GM18517 (cell line): ENCODE data around the gene ERRFI1.

Experiments
- ATAC-seq: cut with Tn5 transposase; IDR thresholded peaks from one replicate; pipeline ENCODE4 v1.9.1; 2021; ENCODE audit warnings: mild to moderate bottlenecking, moderate library complexity; ENCODE audit not compliant: unreplicated experiment

ERRFI1 gene

DNA sequence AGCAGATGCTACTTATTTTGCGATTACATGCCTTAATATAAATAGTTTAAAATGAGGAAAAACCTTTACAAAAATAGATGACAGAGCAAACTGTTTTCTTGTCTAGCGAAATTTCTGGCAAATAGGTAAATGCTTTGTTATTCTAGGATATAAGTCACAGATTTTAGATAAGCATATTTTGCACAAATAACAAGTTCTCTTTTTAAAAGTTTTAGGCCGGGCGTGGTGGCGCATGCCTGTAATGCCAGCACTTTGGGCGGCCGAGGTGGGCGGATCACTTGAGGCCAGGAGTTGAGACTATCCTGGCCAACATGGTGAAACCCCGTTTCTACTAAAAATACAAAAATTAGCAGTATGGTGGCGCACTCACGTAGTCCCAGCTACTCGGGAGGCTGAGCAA is 20.3 kb upstream of the ERRFI1 start:
- no peak for ATAC-seq

DNA sequence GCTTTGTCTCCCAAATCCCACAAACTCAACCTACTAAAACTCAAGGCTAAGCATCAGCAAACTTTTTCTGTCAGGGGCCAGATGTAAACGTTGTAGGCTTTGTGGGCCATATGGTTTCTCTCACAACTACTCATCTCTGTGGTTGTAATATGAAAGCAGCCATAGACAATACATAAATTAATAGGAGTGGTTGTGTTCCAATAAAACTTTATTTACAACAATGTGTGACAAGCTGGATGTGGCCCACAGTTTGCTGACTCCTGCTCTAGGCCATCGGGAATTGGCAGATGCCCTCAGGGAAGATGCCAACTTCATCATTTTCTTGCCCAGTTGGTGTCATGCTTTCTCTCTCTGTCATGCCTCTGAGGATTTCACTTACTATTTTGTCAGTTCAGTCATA is 17.5 kb upstream of the ERRFI1 start:
- no peak for ATAC-seq

DNA sequence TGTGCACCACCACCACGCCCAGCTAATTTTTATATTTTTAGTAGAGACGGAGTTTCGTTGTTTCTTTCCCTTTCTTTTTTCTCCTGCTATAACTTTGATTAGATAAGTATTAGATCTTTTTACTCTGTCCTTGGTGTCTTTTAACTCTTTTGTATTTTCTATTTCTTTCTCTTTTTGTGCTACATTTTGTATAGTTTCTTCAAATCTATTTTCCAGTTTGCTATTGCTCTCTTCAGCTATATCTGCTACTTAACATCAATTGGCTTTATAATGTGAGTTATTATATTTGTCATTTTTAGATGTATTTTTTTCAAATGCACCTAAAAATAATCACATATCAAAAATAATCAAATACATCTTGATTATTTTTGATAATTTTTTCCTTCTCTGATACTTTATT is 16.0 kb upstream of the ERRFI1 start:
- ATAC-seq: no peak

DNA sequence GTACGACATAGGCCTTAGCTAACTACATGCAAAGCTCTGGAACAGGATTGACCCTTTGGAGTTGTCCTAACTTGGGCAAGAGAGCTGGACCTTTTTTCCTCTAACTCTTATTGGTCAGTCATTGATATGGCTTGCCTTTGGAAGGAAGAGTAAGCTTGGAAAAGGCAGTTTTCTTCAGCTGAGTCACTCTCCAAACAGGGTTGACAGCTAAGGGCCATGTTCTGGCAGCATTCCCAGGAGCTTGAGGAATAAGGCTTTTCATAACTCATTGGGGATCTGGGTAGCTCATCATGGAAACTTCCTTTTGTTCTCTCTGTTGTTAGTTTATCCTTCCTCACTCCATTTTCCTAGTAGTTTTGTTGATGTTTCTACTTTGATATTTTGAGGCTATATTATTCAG is 14.5 kb upstream of the ERRFI1 start:
- no peak for ATAC-seq

DNA sequence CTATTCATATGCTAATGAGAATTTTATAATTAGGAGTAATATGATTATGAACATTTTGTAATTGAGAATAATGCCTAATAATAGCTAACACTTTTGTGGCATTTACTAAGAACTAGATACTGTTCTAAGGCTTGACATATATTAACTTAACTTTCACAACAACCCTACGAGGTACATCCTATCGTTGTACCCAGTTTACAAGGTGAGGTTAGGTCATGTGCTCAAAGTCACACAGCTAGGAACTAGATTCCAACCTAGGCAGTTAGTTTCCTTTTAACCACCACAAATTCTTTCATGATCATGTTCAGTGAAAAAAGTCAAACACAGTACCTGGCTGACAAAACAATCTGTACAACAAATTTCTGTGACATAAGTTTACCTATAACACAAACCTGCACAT is 13.0 kb upstream of the ERRFI1 start:
- no peak for ATAC-seq

DNA sequence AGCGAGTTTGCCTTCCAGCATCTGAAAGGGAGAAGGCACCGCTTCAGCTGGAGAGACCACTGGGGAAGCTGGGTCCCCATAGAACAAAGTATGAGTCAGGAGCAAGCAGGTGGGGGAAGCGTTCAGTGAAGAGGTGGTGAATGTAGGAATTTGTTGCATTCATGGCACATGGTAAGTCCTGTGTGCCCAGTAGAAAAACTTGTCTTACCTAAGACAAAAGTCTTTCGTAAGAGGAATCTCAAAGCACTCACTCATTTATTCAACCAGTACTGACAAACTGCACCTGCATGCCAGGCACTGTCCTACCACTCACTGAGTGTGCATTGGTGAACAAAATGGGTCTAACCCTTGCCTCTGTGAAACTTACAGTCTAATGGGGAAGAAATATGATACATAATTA is 9.2 kb upstream of the ERRFI1 start:
- no peak for ATAC-seq

DNA sequence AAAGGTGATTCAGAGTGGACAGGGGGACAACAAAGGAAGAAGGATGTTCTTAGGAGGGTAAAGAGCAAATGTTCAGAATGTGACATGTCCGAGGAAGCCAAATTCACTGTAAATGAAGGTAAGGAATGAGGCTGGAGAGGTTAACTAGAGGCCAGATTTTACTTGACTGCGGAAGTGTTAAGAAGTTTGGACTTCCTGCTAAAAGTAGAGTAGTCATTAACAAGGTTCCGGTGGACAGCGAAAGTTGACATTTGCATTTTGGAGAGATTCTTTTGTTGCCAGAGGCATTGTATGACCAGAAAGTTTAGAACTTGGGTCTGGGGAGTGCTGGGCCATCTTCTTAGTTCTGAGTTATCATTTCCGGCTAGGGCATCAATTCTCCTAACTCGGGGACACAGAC is 7.2 kb upstream of the ERRFI1 start:
- ATAC-seq: no peak

DNA sequence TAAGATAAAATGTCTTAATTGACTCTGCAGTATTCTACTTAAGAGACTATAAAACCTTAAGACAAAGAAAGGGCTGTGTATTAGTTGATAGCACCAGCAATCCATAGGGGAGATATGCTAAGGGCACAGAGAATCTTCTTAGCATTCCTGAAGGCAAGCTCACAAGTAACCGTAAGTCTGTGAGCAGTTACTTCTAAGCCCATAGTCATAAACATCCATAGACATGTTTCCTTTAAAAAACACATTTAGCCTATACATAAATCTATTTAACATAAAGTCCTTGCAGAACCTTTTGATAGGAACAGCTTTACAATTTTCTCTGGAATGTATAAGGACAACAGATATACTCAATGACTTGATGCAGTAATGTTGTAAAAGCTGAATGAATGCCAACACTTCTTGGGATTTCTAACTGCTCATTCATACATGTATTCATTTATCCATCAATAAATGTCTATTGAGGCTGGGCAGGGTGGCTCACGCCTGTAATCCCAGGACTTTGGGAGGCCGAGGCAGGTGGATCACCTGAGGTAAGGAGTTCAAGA is 6.3 kb upstream of the ERRFI1 start:
- no peak for ATAC-seq

DNA sequence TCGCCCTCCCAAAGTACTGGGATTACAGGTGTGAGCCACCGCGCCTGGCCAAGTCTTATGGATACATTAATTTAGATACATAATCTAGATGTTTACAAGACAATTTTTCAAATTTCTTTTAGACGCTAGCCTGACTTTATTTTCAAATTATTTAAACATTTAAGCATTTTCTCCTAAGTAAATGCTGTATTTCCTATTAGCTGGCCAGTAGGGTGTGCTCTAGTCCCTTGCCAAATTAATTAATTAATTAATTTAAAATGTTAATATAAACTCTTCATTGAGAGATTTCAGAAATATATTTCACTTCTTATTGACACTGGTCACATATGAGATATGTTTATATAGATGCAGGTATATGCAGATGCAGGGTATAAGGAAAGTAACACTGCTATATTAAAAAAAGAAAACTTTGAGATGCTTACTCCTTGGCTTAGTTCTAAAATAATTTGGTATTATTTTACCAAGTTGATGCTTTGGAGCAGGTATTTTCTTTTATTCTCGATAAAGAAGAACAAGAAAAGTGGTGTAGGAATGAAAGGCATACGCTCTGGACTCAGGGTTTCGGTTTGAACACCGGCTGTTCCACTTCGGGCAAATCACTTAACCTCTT is 5.2 kb upstream of the ERRFI1 start:
- ATAC-seq: no peak

DNA sequence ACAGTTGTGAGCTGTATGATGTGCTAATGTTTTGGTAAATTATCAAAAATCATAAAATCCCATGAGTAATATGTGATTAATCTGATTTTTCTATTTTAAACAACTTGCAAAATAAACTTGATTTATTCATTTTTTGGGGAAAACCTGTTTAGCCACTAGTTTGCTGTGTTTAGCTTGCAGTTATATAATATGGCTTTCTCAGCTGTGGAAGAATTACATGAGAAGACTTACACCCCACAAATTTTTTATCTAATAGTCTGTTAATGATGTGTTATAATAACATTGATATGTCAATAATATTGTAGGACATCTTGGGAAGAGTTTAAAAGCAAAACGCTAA is 2.4 kb upstream of the ERRFI1 start:
- ATAC-seq: no peak

DNA sequence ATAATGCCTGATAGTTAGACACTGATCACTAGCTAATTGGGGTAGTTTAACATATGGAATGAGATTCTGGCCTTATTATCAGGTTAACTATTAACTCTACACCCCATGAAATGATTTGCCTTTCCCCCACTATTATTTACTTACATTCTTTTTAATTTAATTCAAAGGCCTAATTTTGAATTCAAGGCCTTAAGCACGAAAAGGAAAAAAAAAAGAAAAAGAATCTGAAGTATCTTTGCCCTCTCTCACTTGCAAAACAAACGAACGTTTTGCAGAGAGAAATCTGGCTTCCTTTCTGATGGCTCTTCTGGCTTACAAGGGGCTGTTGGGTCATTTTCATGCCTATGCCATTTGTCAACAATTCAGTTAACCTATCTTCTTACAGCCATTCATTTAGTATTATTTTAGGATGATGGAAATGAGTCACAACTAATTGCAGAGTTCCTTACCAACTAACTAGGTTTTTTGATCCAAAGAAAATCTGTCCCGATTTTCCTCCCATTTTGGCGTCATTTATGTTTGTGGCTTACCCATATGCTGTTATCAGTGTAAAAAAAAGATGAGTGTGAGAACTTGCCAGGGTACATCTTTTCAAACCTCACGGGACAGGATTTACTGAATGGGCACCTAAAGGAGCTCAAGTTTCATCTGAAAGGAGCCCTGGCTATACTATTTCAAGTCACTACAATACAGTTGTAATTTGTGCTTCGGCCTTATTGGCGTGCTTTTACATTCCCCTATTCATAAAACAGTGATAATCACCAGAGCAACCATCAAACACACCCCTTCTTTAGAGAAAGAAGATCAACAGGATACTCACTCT is 1.9 kb upstream of the ERRFI1 start:
- ATAC-seq: no peak

DNA sequence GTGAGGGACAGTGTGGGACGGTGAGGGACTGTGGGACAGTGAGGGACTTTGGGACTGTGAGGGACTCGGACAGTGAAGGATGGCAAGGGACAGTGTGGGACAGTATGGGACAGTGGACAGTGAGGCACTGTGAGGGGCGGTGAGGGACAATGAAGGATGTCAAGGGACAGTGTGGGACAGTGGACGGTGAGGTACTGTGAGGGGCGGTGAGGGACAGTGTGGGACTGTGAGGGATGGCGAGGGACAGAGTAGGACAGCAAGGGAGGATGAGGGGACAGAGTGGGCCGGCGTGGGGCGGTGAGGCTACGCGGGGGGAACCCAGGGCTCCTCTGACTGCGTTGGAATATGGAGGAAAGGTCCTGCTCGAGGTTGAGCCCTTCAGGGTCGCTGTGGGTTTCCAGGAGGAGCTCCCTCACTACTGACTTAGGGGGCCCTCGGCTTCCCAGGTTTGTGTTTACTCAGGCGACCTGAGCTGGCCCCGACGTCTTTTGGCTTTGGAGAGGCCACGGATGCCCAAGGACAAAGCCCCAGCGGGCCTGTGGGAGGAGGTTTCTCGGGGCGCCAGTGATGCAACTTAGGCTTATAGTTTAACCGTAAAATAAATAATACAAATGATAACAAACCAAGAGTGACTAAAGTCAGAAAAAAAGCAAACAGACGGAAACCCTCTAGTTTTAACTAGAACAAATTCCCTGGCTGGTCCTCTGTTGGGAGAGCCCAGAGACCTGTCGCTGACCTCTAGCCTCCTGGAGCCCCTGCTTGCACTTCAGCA is 1.1 kb upstream of the ERRFI1 start:
- no peak for ATAC-seq

DNA sequence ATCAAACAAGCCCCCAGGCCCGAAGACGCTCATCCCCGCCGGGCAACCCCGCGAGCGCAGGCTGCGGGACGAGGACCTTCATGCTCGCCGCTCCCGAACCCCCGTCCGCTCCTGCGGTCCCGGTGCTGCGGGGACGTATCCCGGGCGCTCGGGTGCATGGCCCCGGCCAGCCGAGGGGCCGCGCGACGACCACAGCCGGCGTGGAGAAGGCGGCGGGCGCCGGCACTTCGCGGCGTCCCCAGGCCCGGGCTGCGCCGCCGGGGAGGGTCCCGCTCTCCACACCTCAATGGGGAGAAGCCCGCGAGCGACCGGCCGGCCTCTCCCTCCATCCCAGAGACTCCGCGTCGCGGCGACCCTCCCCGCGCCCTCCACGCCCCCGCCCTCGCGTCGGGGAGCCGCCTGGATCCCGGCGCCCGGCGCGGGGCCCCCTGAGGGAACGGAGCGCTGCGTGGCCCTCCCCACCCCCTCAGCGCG is 401 bp downstream of the ERRFI1 start:
- peak; percentile 26 for ATAC-seq

DNA sequence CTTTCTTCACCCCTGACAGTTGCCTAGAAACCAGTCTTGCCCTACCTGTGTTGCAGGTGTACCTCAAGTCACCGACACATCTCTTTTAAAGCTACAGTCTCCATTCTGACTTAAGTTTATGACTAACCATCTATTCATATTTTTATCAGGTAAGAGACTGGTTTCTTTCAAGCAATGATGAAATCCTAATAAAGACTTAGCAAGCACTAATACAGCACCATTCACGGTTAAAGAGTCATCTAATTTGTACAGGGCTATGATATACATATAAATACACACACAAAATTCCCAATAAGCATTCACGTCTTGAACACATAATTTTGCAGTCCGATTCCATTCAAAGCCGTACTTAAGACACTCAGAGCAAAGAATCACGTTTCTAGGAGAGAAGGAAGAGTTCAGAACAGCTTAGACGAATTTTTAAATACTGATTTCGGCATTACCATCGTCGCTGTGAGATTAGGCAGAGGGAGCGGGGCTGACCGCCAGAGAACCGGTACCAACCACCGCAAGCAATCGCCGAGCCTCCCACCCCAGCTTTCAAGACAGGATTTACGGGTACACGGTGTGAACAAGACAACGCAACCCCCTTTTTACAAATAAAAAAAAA is 943 bp downstream of the ERRFI1 start:
- no peak for ATAC-seq

DNA sequence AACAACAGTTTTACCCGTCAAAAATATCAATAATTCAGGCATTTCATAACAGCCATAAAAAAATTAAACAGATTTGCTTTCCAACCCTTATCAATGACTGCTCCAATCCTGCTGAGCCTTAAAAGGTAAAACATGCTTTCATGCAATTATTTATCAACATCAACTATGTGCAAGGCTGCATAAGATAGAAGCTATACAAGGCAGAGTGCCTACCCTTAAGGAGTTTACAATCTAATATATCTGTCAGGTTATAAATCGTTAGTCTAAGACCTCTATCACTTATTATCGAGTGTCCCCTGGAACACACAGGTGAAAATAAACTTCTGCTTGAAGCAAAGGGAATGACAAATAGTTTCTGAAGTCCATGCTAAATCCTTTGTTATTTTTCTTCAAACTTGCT is 1.8 kb downstream of the ERRFI1 start:
- no peak for ATAC-seq

DNA sequence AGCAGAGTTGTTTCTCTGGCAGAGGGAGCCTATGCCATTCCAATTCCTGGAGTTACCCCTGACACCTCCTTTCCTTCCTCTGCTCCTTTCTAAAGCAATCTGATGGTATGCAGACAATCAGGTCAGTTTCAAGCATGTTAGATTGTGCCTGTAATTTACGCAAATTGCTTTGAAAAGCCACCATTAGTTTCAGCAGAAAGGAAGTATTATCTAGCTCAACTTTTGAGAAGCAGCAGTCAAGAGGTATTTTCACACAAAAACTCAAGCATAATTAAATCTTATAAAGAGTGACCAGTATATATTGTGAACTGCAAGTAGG is 2.2 kb downstream of the ERRFI1 start:
- no peak for ATAC-seq

DNA sequence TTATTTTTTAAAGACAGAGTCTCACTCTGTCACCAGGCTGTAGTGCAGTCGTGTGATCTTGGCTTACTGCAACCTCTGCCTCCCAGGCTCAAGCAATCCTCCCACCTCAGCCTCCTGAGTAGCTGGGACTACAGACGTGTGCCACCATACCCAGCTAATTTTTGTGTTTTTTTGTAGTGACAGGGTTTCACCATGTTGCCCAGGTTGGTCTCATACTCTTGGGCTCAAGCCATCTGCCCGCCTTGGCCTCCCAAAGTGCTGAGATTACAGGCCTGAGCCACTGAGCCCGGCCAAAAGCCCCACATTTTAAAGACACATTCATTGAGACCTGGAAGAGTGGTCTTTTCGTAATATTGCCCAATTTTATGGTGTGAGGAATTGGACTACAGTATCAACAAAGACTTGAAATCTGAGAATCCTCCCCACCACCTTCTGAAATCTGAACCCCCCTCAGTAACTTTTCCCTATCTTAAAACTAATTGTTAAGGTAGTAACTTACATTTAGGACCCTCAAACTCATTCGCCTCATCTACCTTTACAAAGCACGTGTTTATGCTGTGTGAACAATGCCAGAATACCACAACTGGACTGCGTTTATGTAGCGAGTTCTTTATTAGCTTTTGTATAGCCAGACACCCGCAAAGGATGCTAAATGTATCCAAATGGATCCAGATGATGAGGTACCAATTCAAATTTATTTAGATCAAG is 2.7 kb downstream of the ERRFI1 start:
- ATAC-seq: no peak

DNA sequence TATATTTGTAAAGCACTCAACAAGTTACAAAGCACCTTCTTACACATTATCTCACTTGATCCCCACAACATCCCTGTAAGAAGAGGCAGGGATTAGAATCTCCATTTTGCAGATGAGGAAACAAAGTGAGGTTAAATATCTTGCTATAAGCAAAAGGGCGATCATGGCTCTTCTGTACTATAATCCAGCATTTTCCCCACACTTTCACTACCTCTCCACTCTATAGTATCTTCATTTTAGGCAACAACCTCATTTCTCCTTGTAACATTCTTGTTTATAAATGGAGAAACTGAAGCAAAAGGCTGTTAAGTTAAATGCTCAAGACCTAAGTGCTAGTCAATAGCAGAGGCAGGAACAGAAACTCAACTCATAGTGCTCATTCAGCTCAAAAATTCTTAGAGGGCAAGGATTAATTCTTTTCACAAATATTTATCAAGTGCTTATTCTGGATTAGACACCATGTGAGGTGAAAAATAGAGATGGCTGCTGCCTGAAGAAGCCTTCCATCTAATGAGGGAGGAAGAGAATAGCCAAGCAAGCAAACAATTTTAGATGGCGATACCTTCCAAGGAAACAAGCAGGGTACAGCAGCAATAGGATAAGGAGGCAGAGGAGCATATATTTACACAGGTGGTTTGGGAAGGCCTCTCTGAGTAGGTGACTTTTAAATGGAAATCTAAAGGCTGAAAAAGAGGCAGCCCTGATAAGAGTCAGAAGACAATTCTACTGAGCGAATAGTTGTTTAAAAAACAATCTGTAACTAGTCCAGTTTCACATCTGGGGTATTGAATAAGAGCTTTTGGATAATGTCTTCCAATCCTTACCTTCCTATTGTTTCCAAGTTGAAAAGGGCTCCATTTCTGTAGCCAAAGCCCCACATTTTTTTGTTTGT is 3.5 kb downstream of the ERRFI1 start:
- no peak for ATAC-seq

DNA sequence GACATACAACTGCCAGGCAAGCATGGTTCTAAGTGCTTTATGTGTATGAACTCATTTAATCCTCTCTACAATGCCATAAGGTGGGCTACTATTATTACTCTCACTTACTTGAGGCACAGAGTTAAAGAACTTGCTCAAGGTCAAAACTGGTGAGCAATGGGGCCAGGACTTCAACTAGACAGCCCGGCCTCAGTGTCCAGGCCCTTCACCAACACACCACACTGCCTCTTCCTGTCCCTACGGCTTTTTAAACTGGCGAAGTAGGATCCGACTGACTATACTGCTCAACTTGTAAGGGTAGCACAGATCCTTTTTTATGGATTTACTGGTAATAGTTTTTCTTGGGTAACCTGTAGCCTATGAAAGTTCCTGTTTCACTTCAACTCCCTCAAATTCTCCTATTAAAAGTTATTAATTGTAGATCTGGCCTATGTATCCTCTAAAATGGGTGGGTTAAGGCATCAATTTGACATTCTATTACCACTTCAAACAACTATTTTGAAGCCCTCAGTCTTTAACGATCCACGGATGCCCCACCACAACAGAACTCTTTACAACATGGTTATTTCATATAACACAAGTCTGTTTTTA is 4.3 kb downstream of the ERRFI1 start:
- ATAC-seq: no peak
